GM19099 (cell line): Measurements from ENCODE around the gene PARD3B.

Source experiments
- POLR2A ChIP-seq: IDR thresholded peaks from 3 replicates; pipeline ENCODE4 v1.6.1; 2011; ENCODE audit warnings: low read depth; ENCODE audit not compliant: insufficient read length; ENCODE audit errors: extremely low read depth

PARD3B gene

GRCh38 chr2:204863336-204863735, 318.1 kb downstream of the PARD3B start:
- no peak for TF ChIP-seq POLR2A

GRCh38 chr2:204869132-204869823, 324.0 kb downstream of the PARD3B start:
- TF ChIP-seq POLR2A, result no peak

GRCh38 chr2:204870053-204870452, 324.8 kb downstream of the PARD3B start:
- no peak for TF ChIP-seq POLR2A

GRCh38 chr2:204871231-204871953, 326.1 kb downstream of the PARD3B start:
- no peak for TF ChIP-seq POLR2A

- no peak for TF ChIP-seq POLR2A
Observed at GRCh38 chr2:204876311-204876710, 331.0 kb downstream of the PARD3B start.

- no peak for TF ChIP-seq POLR2A
Observed at GRCh38 chr2:204877691-204878090, 332.4 kb downstream of the PARD3B start.

GRCh38 chr2:204880928-204881327, 335.7 kb downstream of the PARD3B start:
- no peak for TF ChIP-seq POLR2A

- no peak for TF ChIP-seq POLR2A
Observed at GRCh38 chr2:204881655-204882054, 336.4 kb downstream of the PARD3B start.

- TF ChIP-seq POLR2A, result no peak
Observed at GRCh38 chr2:204885747-204886146, 340.5 kb downstream of the PARD3B start.

GRCh38 chr2:204886713-204887112, 341.4 kb downstream of the PARD3B start:
- no peak for TF ChIP-seq POLR2A

- TF ChIP-seq POLR2A, result no peak
Observed at GRCh38 chr2:204888222-204888621, 342.9 kb downstream of the PARD3B start.

GRCh38 chr2:204890680-204891079, 345.4 kb downstream of the PARD3B start:
- TF ChIP-seq POLR2A, result no peak

- TF ChIP-seq POLR2A, result no peak
Observed at GRCh38 chr2:204891739-204892138, 346.5 kb downstream of the PARD3B start.

GRCh38 chr2:204892506-204893255, 347.4 kb downstream of the PARD3B start:
- TF ChIP-seq POLR2A, result no peak

- no peak for TF ChIP-seq POLR2A
Observed at GRCh38 chr2:204896146-204896545, 350.9 kb downstream of the PARD3B start.

GRCh38 chr2:204897561-204897960, 352.3 kb downstream of the PARD3B start:
- no peak for TF ChIP-seq POLR2A
